OCI-LY3 (cell line): Measurements from ENCODE around the gene PTPRN2.

ENCODE experiments used
- H2AFZ ChIP-seq: fragments of 200-600, 300-600 bp; shearing (Covaris generic); 2 replicates; pipeline ENCODE4 v1.6.0; 2014; ENCODE audit warnings: antibody characterized with exemption, low read depth, low read length
- H3K27ac ChIP-seq: fragments of 200-600, 300-600 bp; sonication (generic); 2 replicates; pipeline ENCODE4 v1.5.1; 2014; ENCODE audit warnings: mild to moderate bottlenecking, low read length, moderate library complexity, mixed read lengths
- H3K27me3 ChIP-seq: fragments of 200-600, 300-600 bp; sonication (generic); 2 replicates; pipeline ENCODE4 v1.6.1; 2014; ENCODE audit warnings: low read depth, low read length, mixed read lengths
- H3K36me3 ChIP-seq: fragments of 200-600, 300-600 bp; sonication (generic); replicated peaks from 2 replicates; pipeline ENCODE3; 2014; ENCODE audit warnings: low read depth, low read length, mixed read lengths
- H3K4me1 ChIP-seq: fragments of 300-600, 200-600 bp; sonication (generic); 2 replicates; pipeline ENCODE4 v1.6.1; 2014; ENCODE audit warnings: low read length, mixed read lengths
- H3K4me2 ChIP-seq: fragments of 200-600, 300-600 bp; sonication (generic); 2 replicates; pipeline ENCODE4 v1.6.1; 2014; ENCODE audit warnings: low read length, mixed read lengths
- H3K4me3 ChIP-seq: fragments of 300-600, 200-600 bp; sonication (generic); 2 replicates; pipeline ENCODE4 v1.5.1; 2014; ENCODE audit warnings: antibody characterized with exemption, mild to moderate bottlenecking, low read length, moderate library complexity
- H3K79me2 ChIP-seq: fragments of 300-600, 200-600 bp; shearing (Covaris generic); 2 replicates; pipeline ENCODE4 v1.6.1; 2014; ENCODE audit warnings: mild to moderate bottlenecking, low read length, mixed read lengths
- H3K9ac ChIP-seq: fragments of 300-600, 200-600 bp; shearing (Covaris generic); 2 replicates; pipeline ENCODE4 v1.6.0; 2014; ENCODE audit warnings: mild to moderate bottlenecking, low read length, moderate library complexity
- H3K9me3 ChIP-seq: fragments of 200-600, 300-600 bp; shearing (Covaris generic); 2 replicates; pipeline ENCODE4 v1.6.1; 2014; ENCODE audit warnings: low read length, mixed read lengths; ENCODE audit not compliant: insufficient read depth
- H4K20me1 ChIP-seq: fragments of 200-600, 300-600 bp; sonication (generic); 2 replicates; pipeline ENCODE4 v1.6.1; 2016; ENCODE audit warnings: low read length, mixed read lengths; ENCODE audit not compliant: insufficient read depth
- CTCF ChIP-seq: fragments of 200-600, 300-600 bp; sonication (generic); IDR thresholded peaks from 2 replicates; pipeline ENCODE4 v1.5.1; 2014; ENCODE audit warnings: antibody characterized with exemption, low read length, low read depth
- EZH2phosphoT487 ChIP-seq: fragments of 200-600 bp; shearing (Covaris generic); IDR thresholded peaks from 2 replicates; pipeline ENCODE4 v1.6.1; 2018; ENCODE audit warnings: antibody characterized with exemption, mixed run types, low read depth

The PTPRN2 gene

GRCh38 chr7:157853076-157853788, 734.4 kb downstream of the PTPRN2 start:
- Histone ChIP-seq H3K9ac (no peak overlapping the region), H3K4me2 (no peak overlapping the region)

GRCh38 chr7:157851501-157852067, 736.0 kb downstream of the PTPRN2 start:
- Histone ChIP-seq H3K9ac (no peak overlapping the region), H3K79me2 (no peaks in the 10 kb centered on the region), H3K9me3 (0 out of 2 replicates have a peak, but pooled peaks cover 3% of the 10 kb centered on the region), H3K4me2 (no peak overlapping the region), H3K4me1 (no peaks in the 10 kb centered on the region), H3K27me3 (no peaks in the 10 kb centered on the region), H2AFZ (no peak overlapping the region), H3K4me3 (no peak overlapping the region), H3K36me3 (no peaks in the 10 kb centered on the region), H3K27ac (no peak overlapping the region), H4K20me1 (no peaks in the 10 kb centered on the region)
- TF ChIP-seq EZH2phosphoT487 (no peak), CTCF (no peak)

More at GRCh38 chr7:157853076-157853788, 734.4 kb downstream of the PTPRN2 start:
- no peak overlapping the region for H3K4me3 ChIP-seq
- H3K4me1 ChIP-seq = no peaks in the 10 kb centered on the region
- no peaks in the 10 kb centered on the region for H3K36me3 ChIP-seq
- no peak overlapping the region for H2AFZ ChIP-seq
- H3K9me3 ChIP-seq = 0 out of 2 replicates have a peak, but pooled peaks cover 3% of the 10 kb centered on the region
- TF ChIP-seq EZH2phosphoT487 = no peak
- no peak for TF ChIP-seq CTCF
- no peaks in the 10 kb centered on the region for H4K20me1 ChIP-seq
- no peaks in the 10 kb centered on the region for H3K79me2 ChIP-seq
- no peak overlapping the region for H3K27ac ChIP-seq
- no peaks in the 10 kb centered on the region for H3K27me3 ChIP-seq

- H3K9me3 ChIP-seq = 0 out of 2 replicates have a peak, but pooled peaks cover 3% of the 10 kb centered on the region
- H3K4me2 ChIP-seq = no peak overlapping the region
- no peaks in the 10 kb centered on the region for H3K36me3 ChIP-seq
- TF ChIP-seq CTCF (no peak), EZH2phosphoT487 (no peak)
- no peaks in the 10 kb centered on the region for H3K79me2 ChIP-seq
- H3K4me3 ChIP-seq = no peak overlapping the region
- no peaks in the 10 kb centered on the region for H3K4me1 ChIP-seq
- no peaks in the 10 kb centered on the region for H3K27me3 ChIP-seq
- H2AFZ ChIP-seq = no peak overlapping the region
- H3K9ac ChIP-seq = no peak overlapping the region
- H3K27ac ChIP-seq = no peak overlapping the region
- H4K20me1 ChIP-seq = no peaks in the 10 kb centered on the region
Measured at GRCh38 chr7:157850481-157851444, 736.9 kb downstream of the PTPRN2 start.
